SJSA1 (cell line): ENCODE data around the gene COL6A5. TPM values are rescaled to one million over a fixed set of nuclear protein-coding genes. Genes with fewer than 3 reads are reported as not detected.

Experiments
- DNase-seq, 2 experiments: peaks; one replicate each; pipeline ENCODE4 v3.0.0-alpha.2; 2015 to 2020; ENCODE audit warnings: low spot score in 2 of 2, low read depth in 1 of 2
- H3K27ac ChIP-seq: fragments of 250-450 bp; sonication (Bioruptor Pico); 2 replicates; pipeline ENCODE4 v1.5.1; 2020; ENCODE audit warnings: mild to moderate bottlenecking, moderate library complexity
- H3K27me3 ChIP-seq: fragments of 250-450 bp; sonication (Bioruptor Pico); replicated peaks from 2 replicates; pipeline ENCODE4 v1.5.1; 2020; ENCODE audit warnings: mild to moderate bottlenecking, moderate library complexity
- H3K36me3 ChIP-seq: fragments of 250-450 bp; sonication (Bioruptor Pico); 2 replicates; pipeline ENCODE4 v1.5.1; 2020; ENCODE audit warnings: mild to moderate bottlenecking
- H3K4me1 ChIP-seq: fragments of 250-450 bp; sonication (Bioruptor Pico); replicated peaks from 2 replicates; pipeline ENCODE4 v1.6.1; 2021; ENCODE audit warnings: mild to moderate bottlenecking
- H3K4me3 ChIP-seq: fragments of 250-450 bp; sonication (Bioruptor Pico); 2 replicates; pipeline ENCODE4 v1.5.1; 2020; ENCODE audit warnings: mild to moderate bottlenecking
- H3K9me3 ChIP-seq: fragments of 250-450 bp; sonication (Bioruptor Pico); replicated peaks from 2 replicates; pipeline ENCODE4 v1.5.1; 2020; ENCODE audit warnings: mild to moderate bottlenecking
- total RNA-seq: library from RNA; depleted of rRNA; stranded (reverse); fragments of >200 nt; shearing (Covaris generic); gene quantifications from 2 replicates; pipeline ENCODE4 v1.2.3, GENCODE V29; 2014

COL6A5 gene
- total RNA-seq, 1 experiment from 2014 or later: not detected

DNA sequence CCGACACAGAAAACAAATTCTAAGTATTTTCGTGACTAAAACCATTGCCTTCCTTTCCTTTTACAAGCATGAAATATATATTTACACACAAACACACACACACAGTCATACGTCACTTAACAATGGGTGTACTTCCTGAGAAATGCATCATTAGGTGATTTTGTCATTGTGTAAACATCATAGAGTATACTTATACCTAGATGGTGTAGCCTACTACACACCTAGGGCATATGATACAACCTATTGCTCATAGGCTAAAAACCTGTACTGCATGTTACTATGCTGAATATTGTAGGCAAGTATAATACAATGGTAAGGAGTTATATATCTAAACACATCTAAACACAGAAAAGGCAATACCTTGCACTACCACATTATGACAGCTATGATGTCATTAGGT lies 28.6 kb downstream of the COL6A5 start:
- H3K27ac ChIP-seq: no peak overlapping the region
- no peaks in the 10 kb centered on the region for H3K36me3 ChIP-seq
- H3K4me1 ChIP-seq: no peaks in the 10 kb centered on the region
- no peaks in the 10 kb centered on the region for H3K9me3 ChIP-seq
- H3K4me3 ChIP-seq: no peak overlapping the region
- no peaks in the 10 kb centered on the region for H3K27me3 ChIP-seq
- DNase-seq: no peak

- H3K4me3 ChIP-seq: no peak overlapping the region
- H3K27ac ChIP-seq: no peak overlapping the region
- DNase-seq: no peak
- no peaks in the 10 kb centered on the region for H3K4me1 ChIP-seq
- H3K36me3 ChIP-seq: no peaks in the 10 kb centered on the region
- H3K9me3 ChIP-seq: no peaks in the 10 kb centered on the region
- no peaks in the 10 kb centered on the region for H3K27me3 ChIP-seq
These were observed 29.4 kb downstream of the COL6A5 start for GRCh38 chr3:130374908-130375307.

- Histone ChIP-seq H3K4me1 (no peaks in the 10 kb centered on the region), H3K27me3 (no peaks in the 10 kb centered on the region), H3K27ac (no peak overlapping the region), H3K4me3 (no peak overlapping the region), H3K36me3 (no peaks in the 10 kb centered on the region), H3K9me3 (no peaks in the 10 kb centered on the region)
- no peak for DNase-seq
These were observed 32.6 kb downstream of the COL6A5 start for GRCh38 chr3:130377960-130378676.

- Histone ChIP-seq H3K9me3 (no peaks in the 10 kb centered on the region), H3K36me3 (no peaks in the 10 kb centered on the region), H3K27me3 (no peaks in the 10 kb centered on the region), H3K27ac (no peak overlapping the region), H3K4me3 (no peak overlapping the region), H3K4me1 (no peaks in the 10 kb centered on the region)
- DNase-seq: no peak
These were observed 33.3 kb downstream of the COL6A5 start for GRCh38 chr3:130378677-130379191.

DNA sequence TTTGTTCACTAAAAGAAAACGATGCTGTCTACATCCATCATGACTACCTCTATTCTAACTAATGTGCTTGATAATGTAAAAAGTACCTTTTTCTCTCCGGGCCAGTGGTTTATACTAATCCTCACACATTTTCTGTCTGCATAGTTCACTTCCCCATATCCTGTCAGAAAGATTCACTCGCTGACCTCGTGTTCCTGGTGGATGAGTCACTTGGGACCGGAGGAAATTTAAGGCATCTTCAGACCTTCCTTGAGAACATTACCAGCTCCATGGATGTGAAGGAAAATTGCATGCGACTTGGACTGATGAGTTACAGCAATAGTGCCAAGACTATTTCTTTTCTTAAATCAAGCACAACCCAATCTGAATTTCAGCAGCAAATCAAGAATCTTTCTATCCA lies 33.8 kb downstream of the COL6A5 start:
- no peak overlapping the region for H3K27ac ChIP-seq
- H3K4me1 ChIP-seq: no peaks in the 10 kb centered on the region
- H3K27me3 ChIP-seq: no peaks in the 10 kb centered on the region
- no peak for DNase-seq
- no peaks in the 10 kb centered on the region for H3K9me3 ChIP-seq
- no peaks in the 10 kb centered on the region for H3K36me3 ChIP-seq
- no peak overlapping the region for H3K4me3 ChIP-seq

DNA sequence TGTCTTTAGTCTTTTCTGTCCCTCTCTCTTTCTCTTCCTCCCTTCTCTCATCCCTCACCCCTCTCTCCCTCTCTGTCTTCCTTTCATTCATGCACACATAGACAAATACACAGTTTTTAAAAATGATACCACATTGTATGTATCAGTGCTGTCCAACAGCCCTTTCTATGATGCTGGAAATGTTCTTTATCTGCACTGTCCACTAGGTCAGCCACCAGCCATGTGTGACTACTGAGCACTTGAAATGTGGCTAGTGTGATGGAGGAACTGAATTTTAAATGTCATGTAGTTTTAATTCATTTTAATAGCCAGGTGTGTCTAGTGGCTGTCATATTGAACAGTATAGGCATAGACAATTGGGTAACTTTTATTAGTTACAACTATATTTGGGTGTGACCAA lies 34.9 kb downstream of the COL6A5 start:
- no peaks in the 10 kb centered on the region for H3K27me3 ChIP-seq
- H3K4me1 ChIP-seq: no peaks in the 10 kb centered on the region
- H3K27ac ChIP-seq: no peak overlapping the region
- H3K9me3 ChIP-seq: no peaks in the 10 kb centered on the region
- no peak overlapping the region for H3K4me3 ChIP-seq
- no peaks in the 10 kb centered on the region for H3K36me3 ChIP-seq
- no peak for DNase-seq

DNA sequence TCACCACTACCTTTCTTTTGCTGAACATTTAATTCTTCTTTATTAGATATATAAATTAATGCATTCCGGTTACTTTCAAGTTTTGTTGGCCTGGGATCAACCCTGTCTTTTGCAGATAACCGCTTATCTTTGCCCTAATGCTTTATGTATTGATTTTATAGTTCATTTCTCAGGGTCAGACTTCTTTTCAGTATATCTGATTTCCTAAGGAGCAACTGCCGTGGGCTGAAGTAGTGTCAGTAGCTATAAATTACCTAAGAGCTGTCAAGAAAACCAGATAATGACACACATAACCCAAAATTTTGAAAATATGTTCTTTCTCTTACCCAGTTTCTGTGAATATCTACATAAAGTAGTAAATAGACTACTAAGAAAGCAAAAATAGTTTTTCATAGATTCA lies 38.0 kb downstream of the COL6A5 start:
- no peak overlapping the region for H3K27ac ChIP-seq
- no peaks in the 10 kb centered on the region for H3K4me1 ChIP-seq
- H3K9me3 ChIP-seq: no peaks in the 10 kb centered on the region
- H3K27me3 ChIP-seq: no peaks in the 10 kb centered on the region
- no peaks in the 10 kb centered on the region for H3K36me3 ChIP-seq
- DNase-seq: no peak
- no peak overlapping the region for H3K4me3 ChIP-seq

GRCh38 chr3:130384476-130385025 lies 39.1 kb downstream of the COL6A5 start:
- H3K9me3 ChIP-seq: no peaks in the 10 kb centered on the region
- no peaks in the 10 kb centered on the region for H3K4me1 ChIP-seq
- no peak overlapping the region for H3K27ac ChIP-seq
- H3K36me3 ChIP-seq: no peaks in the 10 kb centered on the region
- DNase-seq: no peak
- H3K4me3 ChIP-seq: no peak overlapping the region
- H3K27me3 ChIP-seq: no peaks in the 10 kb centered on the region

- no peaks in the 10 kb centered on the region for H3K27me3 ChIP-seq
- H3K4me1 ChIP-seq: no peaks in the 10 kb centered on the region
- H3K36me3 ChIP-seq: no peaks in the 10 kb centered on the region
- no peak overlapping the region for H3K4me3 ChIP-seq
- H3K9me3 ChIP-seq: no peaks in the 10 kb centered on the region
- no peak overlapping the region for H3K27ac ChIP-seq
- DNase-seq: no peak
These were observed 41.3 kb downstream of the COL6A5 start for GRCh38 chr3:130386604-130387263.

- Histone ChIP-seq H3K9me3 (no peaks in the 10 kb centered on the region), H3K4me3 (no peak overlapping the region), H3K36me3 (no peaks in the 10 kb centered on the region), H3K27me3 (no peaks in the 10 kb centered on the region), H3K4me1 (no peaks in the 10 kb centered on the region), H3K27ac (no peak overlapping the region)
- DNase-seq: no peak
These were observed 44.4 kb downstream of the COL6A5 start for GRCh38 chr3:130389743-130390478.

GRCh38 chr3:130392266-130392665 lies 46.8 kb downstream of the COL6A5 start:
- no peaks in the 10 kb centered on the region for H3K27me3 ChIP-seq
- no peak for DNase-seq
- no peaks in the 10 kb centered on the region for H3K36me3 ChIP-seq
- H3K4me3 ChIP-seq: no peak overlapping the region
- no peaks in the 10 kb centered on the region for H3K9me3 ChIP-seq
- no peak overlapping the region for H3K27ac ChIP-seq
- no peaks in the 10 kb centered on the region for H3K4me1 ChIP-seq

- H3K36me3 ChIP-seq: no peaks in the 10 kb centered on the region
- no peak overlapping the region for H3K4me3 ChIP-seq
- H3K27me3 ChIP-seq: no peaks in the 10 kb centered on the region
- DNase-seq: no peak
- H3K27ac ChIP-seq: no peak overlapping the region
- H3K9me3 ChIP-seq: no peaks in the 10 kb centered on the region
- no peaks in the 10 kb centered on the region for H3K4me1 ChIP-seq
These were observed 48.1 kb downstream of the COL6A5 start for GRCh38 chr3:130393594-130393993.

GRCh38 chr3:130395331-130395730 lies 49.9 kb downstream of the COL6A5 start:
- Histone ChIP-seq H3K36me3 (no peaks in the 10 kb centered on the region), H3K27ac (no peak overlapping the region), H3K4me1 (no peaks in the 10 kb centered on the region), H3K9me3 (no peaks in the 10 kb centered on the region), H3K27me3 (no peaks in the 10 kb centered on the region), H3K4me3 (no peak overlapping the region)
- no peak for DNase-seq

GRCh38 chr3:130395916-130396315 lies 50.4 kb downstream of the COL6A5 start:
- DNase-seq: peak in 1 of 2 experiments; percentile 9
- H3K9me3 ChIP-seq: no peaks in the 10 kb centered on the region
- H3K36me3 ChIP-seq: no peaks in the 10 kb centered on the region
- no peak overlapping the region for H3K27ac ChIP-seq
- no peak overlapping the region for H3K4me3 ChIP-seq
- H3K27me3 ChIP-seq: no peaks in the 10 kb centered on the region
- no peaks in the 10 kb centered on the region for H3K4me1 ChIP-seq
